Fibroblast of upper back skin (primary cell): ENCODE results near the gene UBE2L5.

Source experiments
- DNase-seq: peaks from one replicate; pipeline ENCODE4 v3.0.0-alpha.2; 2013

The UBE2L5 gene

GRCh38 chr13:30422054-30422839 is at the start of gene UBE2L5:
UBE2L5 (plus strand) TSS chr13:30422493; CDS start chr13:30427991, 5,498 bp downstream.
- peak; percentile 66 for DNase-seq

GRCh38 chr13:30373727-30374126 is 48.6 kb upstream of the UBE2L5 start:
- no peak for DNase-seq

GRCh38 chr13:30375265-30375835 is 46.9 kb upstream of the UBE2L5 start:
- no peak for DNase-seq

GRCh38 chr13:30376426-30377311 is 45.6 kb upstream of the UBE2L5 start:
- DNase-seq = no peak

- DNase-seq = no peak
Measured at GRCh38 chr13:30377312-30377685, 45.0 kb upstream of the UBE2L5 start.

- no peak for DNase-seq
Measured at GRCh38 chr13:30378191-30378590, 44.1 kb upstream of the UBE2L5 start.

- DNase-seq = no peak
Measured at GRCh38 chr13:30381049-30381448, 41.2 kb upstream of the UBE2L5 start.

- DNase-seq = no peak
Measured at GRCh38 chr13:30382836-30383525, 39.3 kb upstream of the UBE2L5 start.

GRCh38 chr13:30388406-30389283 is 33.6 kb upstream of the UBE2L5 start:
- peak; percentile 51 for DNase-seq

- no peak for DNase-seq
Measured at GRCh38 chr13:30391956-30392680, 30.2 kb upstream of the UBE2L5 start.

GRCh38 chr13:30392681-30393045 is 29.6 kb upstream of the UBE2L5 start:
- DNase-seq = no peak

- DNase-seq = no peak
Measured at GRCh38 chr13:30394751-30395191, 27.5 kb upstream of the UBE2L5 start.

- peak; percentile 85 for DNase-seq
Measured at GRCh38 chr13:30395192-30396158, 26.8 kb upstream of the UBE2L5 start.

GRCh38 chr13:30396434-30397075 is 25.7 kb upstream of the UBE2L5 start:
- DNase-seq = no peak

- DNase-seq = no peak
Measured at GRCh38 chr13:30398601-30399072, 23.7 kb upstream of the UBE2L5 start.

- DNase-seq = no peak
Measured at GRCh38 chr13:30400376-30400775, 21.9 kb upstream of the UBE2L5 start.

- no peak for DNase-seq
Measured at GRCh38 chr13:30401347-30401746, 20.9 kb upstream of the UBE2L5 start.

GRCh38 chr13:30403456-30403855 is 18.8 kb upstream of the UBE2L5 start:
- no peak for DNase-seq

- no peak for DNase-seq
Measured at GRCh38 chr13:30404207-30404606, 18.1 kb upstream of the UBE2L5 start.
